ENCODE measurements around the gene TMC1. TPM values are rescaled to one million over a fixed set of nuclear protein-coding genes. Genes with fewer than 3 reads are reported as not detected.

The TMC1 gene
- total RNA-seq, 1 experiment from 2014 or later, result 5.5 TPM

DNA sequence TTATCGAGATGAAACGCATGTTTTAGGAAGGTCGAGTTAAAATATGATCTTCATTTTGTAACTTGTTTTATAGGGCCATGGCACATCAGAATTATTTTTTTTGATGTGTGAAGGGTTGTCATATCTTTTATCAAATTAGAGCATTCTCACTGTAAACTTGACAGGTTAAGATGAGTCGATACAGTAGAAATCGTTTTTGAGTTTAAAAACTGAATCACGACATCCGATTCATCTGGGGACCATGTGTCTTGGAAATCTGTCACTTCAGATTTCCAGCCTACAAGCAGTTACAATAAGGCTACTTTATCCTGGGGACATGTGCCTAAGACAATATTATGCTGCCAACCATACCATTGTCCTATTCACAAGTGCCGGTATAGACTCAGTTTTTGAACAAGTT lies 295.3 kb downstream of the TMC1 start:
- H3K4me2 ChIP-seq, result no peak overlapping the region
- BruUV-seq (replicated peaks), result no TSS peak
- no peaks in the 10 kb centered on the region for H4K20me1 ChIP-seq (ENCODE audit: insufficient read depth)
- no peaks in the 10 kb centered on the region for H3K79me2 ChIP-seq (ENCODE audit: low read depth)
- no peak for DNase-seq
- H3K9me3 ChIP-seq (ENCODE audit: insufficient read depth, low read depth), result no peaks in the 10 kb centered on the region
- H3K36me3 ChIP-seq (ENCODE audit: low read depth), result no peaks in the 10 kb centered on the region
- POLR2A ChIA-PET (ENCODE audit: unreplicated experiment), result no interaction called here
- CTCF ChIA-PET, result no interaction called here
- intact Hi-C loops (cut with micrococcal nuclease; ENCODE audit: unreplicated experiment), result no loop called here
- H3K27me3 ChIP-seq (ENCODE audit: insufficient read depth, low read depth), result no peaks in the 10 kb centered on the region
- H3K9me2 ChIP-seq (ENCODE audit: insufficient read depth), result no peaks in the 10 kb centered on the region
- no peak overlapping the region for H3K27ac ChIP-seq
- no peak overlapping the region for H3K4me3 ChIP-seq
- H3K4me1 ChIP-seq (replicated peaks; ENCODE audit: insufficient read depth), result no peaks in the 10 kb centered on the region; the same call in 1 of the 2 replicates
- TF ChIP-seq EZH2 (IDR thresholded peaks at IDR 0.05; ENCODE audit: low read depth), result no peak
- TF ChIP-seq, protein P1, sequence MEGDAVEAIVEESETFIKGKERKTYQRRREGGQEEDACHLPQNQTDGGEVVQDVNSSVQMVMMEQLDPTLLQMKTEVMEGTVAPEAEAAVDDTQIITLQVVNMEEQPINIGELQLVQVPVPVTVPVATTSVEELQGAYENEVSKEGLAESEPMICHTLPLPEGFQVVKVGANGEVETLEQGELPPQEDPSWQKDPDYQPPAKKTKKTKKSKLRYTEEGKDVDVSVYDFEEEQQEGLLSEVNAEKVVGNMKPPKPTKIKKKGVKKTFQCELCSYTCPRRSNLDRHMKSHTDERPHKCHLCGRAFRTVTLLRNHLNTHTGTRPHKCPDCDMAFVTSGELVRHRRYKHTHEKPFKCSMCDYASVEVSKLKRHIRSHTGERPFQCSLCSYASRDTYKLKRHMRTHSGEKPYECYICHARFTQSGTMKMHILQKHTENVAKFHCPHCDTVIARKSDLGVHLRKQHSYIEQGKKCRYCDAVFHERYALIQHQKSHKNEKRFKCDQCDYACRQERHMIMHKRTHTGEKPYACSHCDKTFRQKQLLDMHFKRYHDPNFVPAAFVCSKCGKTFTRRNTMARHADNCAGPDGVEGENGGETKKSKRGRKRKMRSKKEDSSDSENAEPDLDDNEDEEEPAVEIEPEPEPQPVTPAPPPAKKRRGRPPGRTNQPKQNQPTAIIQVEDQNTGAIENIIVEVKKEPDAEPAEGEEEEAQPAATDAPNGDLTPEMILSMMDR (conservative IDR thresholded peaks at IDR 0.05), result no peak
- H3F3A ChIP-seq (ENCODE audit: insufficient read depth, low read depth), result no peaks in the 10 kb centered on the region
- H2AFZ ChIP-seq, result no peak overlapping the region

DNA sequence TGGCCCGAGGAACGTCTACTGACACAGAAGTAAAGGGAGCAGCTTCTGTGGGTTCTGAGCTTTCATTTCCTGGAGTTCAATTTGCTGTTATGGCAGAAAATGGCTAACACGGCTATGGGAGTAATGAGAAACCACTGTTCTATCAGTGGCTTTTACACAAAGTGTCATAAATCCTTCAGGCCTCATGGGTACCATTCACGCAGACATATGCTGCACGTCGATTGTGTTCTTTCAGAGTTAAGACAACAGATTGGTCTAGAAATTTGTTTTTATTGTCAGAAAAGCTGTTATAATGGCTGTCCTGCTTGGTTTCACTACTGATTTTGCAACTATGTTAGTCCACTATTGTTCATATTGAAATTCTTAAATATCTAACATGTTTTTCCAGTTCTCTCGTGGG lies 296.0 kb downstream of the TMC1 start:
- no peaks in the 10 kb centered on the region for H3K9me3 ChIP-seq (ENCODE audit: insufficient read depth, low read depth)
- no peaks in the 10 kb centered on the region for H3F3A ChIP-seq (ENCODE audit: insufficient read depth, low read depth)
- intact Hi-C loops (cut with micrococcal nuclease; ENCODE audit: unreplicated experiment), result no loop called here
- BruUV-seq (replicated peaks), result no TSS peak
- no peak for DNase-seq
- H3K4me2 ChIP-seq, result no peak overlapping the region
- no peak overlapping the region for H2AFZ ChIP-seq
- CTCF ChIA-PET, result no interaction called here
- H3K36me3 ChIP-seq (ENCODE audit: low read depth), result no peaks in the 10 kb centered on the region
- POLR2A ChIA-PET (ENCODE audit: unreplicated experiment), result no interaction called here
- H3K4me3 ChIP-seq, result no peak overlapping the region
- H3K27me3 ChIP-seq (ENCODE audit: insufficient read depth, low read depth), result no peaks in the 10 kb centered on the region
- no peaks in the 10 kb centered on the region for H3K9me2 ChIP-seq (ENCODE audit: insufficient read depth)
- no peaks in the 10 kb centered on the region for H4K20me1 ChIP-seq (ENCODE audit: insufficient read depth)
- no peak for TF ChIP-seq EZH2 (IDR thresholded peaks at IDR 0.05; ENCODE audit: low read depth)
- TF ChIP-seq, protein P1 (conservative IDR thresholded peaks at IDR 0.05), result no peak
- H3K4me1 ChIP-seq (replicated peaks; ENCODE audit: insufficient read depth), result no peaks in the 10 kb centered on the region; the same call in 1 of the 2 replicates
- H3K79me2 ChIP-seq (ENCODE audit: low read depth), result no peaks in the 10 kb centered on the region
- H3K27ac ChIP-seq, result no peak overlapping the region

DNA sequence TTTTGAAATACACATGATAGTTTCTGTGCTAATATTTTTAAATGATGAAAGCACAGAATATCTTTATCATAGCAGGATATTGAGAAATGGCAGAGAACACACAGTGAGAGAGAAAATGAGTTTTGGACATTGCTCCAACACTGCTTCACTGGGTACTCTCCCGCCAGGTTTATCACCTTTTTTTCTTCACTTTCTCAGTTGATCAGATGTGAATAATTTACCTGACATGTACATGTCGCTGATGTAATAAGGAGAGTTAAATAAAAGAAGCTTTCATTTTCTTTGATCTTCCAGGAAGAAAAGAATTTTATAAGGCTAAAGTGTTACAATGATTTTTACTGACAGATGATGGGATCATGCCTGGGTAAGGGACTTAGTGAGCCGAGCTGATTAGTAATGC lies 297.0 kb downstream of the TMC1 start:
- ChIA-PET POLR2A (ENCODE audit: unreplicated experiment) (no interaction called here), CTCF (no interaction called here)
- H3K9me3 ChIP-seq (ENCODE audit: insufficient read depth, low read depth), result no peaks in the 10 kb centered on the region
- H3K4me2 ChIP-seq, result no peak overlapping the region
- no peak for TF ChIP-seq EZH2 (IDR thresholded peaks at IDR 0.05; ENCODE audit: low read depth)
- TF ChIP-seq, protein P1 (conservative IDR thresholded peaks at IDR 0.05), result no peak
- H3K36me3 ChIP-seq (ENCODE audit: low read depth), result no peaks in the 10 kb centered on the region
- no peak overlapping the region for H3K27ac ChIP-seq
- no peaks in the 10 kb centered on the region for H3K79me2 ChIP-seq (ENCODE audit: low read depth)
- H3K9me2 ChIP-seq (ENCODE audit: insufficient read depth), result no peaks in the 10 kb centered on the region
- no peaks in the 10 kb centered on the region for H3F3A ChIP-seq (ENCODE audit: insufficient read depth, low read depth)
- intact Hi-C loops (cut with micrococcal nuclease; ENCODE audit: unreplicated experiment), result no loop called here
- no peak overlapping the region for H2AFZ ChIP-seq
- no peak for DNase-seq
- H4K20me1 ChIP-seq (ENCODE audit: insufficient read depth), result no peaks in the 10 kb centered on the region
- H3K4me3 ChIP-seq, result no peak overlapping the region
- no peaks in the 10 kb centered on the region for H3K27me3 ChIP-seq (ENCODE audit: insufficient read depth, low read depth)
- no TSS peak for BruUV-seq (replicated peaks)
- no peaks in the 10 kb centered on the region; the same call in 1 of the 2 replicates for H3K4me1 ChIP-seq (replicated peaks; ENCODE audit: insufficient read depth)

All from PC-9 (cell line).